ENCODE data around the gene SCN10A. TPM values are rescaled to one million over a fixed set of nuclear protein-coding genes. Genes with fewer than 3 reads are reported as not detected.
A peak's percentile ranks its signal among the peaks of the same experiment; 100 is the strongest.

Gene SCN10A
- total RNA-seq, 4 donors from 2014 or later, result not detected

- Histone ChIP-seq H3K9me3 (peaks cover 0 to under 1% (median 0%) of the 10 kb centered on the region in 4 donors), H3K27me3 (no peaks in the 10 kb centered on the region), H3K4me1 (no peaks in the 10 kb centered on the region), H3K27ac (no peak overlapping the region), H3K4me3 (no peak overlapping the region), H3K36me3 (no peaks in the 10 kb centered on the region)
- TF ChIP-seq CTCF (IDR thresholded peaks at IDR 0.05) (no peak), POLR2A (IDR thresholded peaks at IDR 0.05) (no peak)
- DNase-seq, result no peak
Measured at GRCh38 chr3:38657369-38657768, 158.6 kb downstream of the SCN10A start.

GRCh38 chr3:38655708-38656300 is 160.2 kb downstream of the SCN10A start:
- no peaks in the 10 kb centered on the region for H3K9me3 ChIP-seq
- no peaks in the 10 kb centered on the region for H3K4me1 ChIP-seq
- H3K4me3 ChIP-seq, result no peak overlapping the region
- H3K27ac ChIP-seq, result no peak overlapping the region
- no peaks in the 10 kb centered on the region for H3K36me3 ChIP-seq
- no peaks in the 10 kb centered on the region for H3K27me3 ChIP-seq
- TF ChIP-seq POLR2A (IDR thresholded peaks at IDR 0.05) (no peak), CTCF (IDR thresholded peaks at IDR 0.05) (peak in 4 of 6 experiments; percentile 5 to 40 (median 31))
- no peak for DNase-seq

- TF ChIP-seq POLR2A (IDR thresholded peaks at IDR 0.05), result no peak
- no peak for TF ChIP-seq CTCF (IDR thresholded peaks at IDR 0.05)
- H3K4me1 ChIP-seq, result peaks cover 0 to 13% (median 6%) of the 10 kb centered on the region in 4 donors
- H3K4me3 ChIP-seq, result no peak overlapping the region
- H3K36me3 ChIP-seq, result no peaks in the 10 kb centered on the region
- H3K27ac ChIP-seq, result no peak overlapping the region
- H3K27me3 ChIP-seq, result peaks cover 0 to 9% of the 10 kb centered on the region in 2 donors
- H3K9me3 ChIP-seq, result no peaks in the 10 kb centered on the region
- no peak for DNase-seq
Measured at GRCh38 chr3:38653685-38654537, 162.1 kb downstream of the SCN10A start.

GRCh38 chr3:38652934-38653333 is 163.1 kb downstream of the SCN10A start:
- Histone ChIP-seq H3K4me3 (no peak overlapping the region), H3K27ac (no peak overlapping the region), H3K4me1 (peaks cover 0 to 19% (median 6%) of the 10 kb centered on the region in 4 donors), H3K36me3 (no peaks in the 10 kb centered on the region), H3K27me3 (peaks cover 0 to 12% of the 10 kb centered on the region in 2 donors), H3K9me3 (no peaks in the 10 kb centered on the region)
- TF ChIP-seq CTCF (IDR thresholded peaks at IDR 0.05) (no peak), POLR2A (IDR thresholded peaks at IDR 0.05) (no peak)
- DNase-seq, result no peak

- Histone ChIP-seq H3K27me3 (peaks cover 0 to 12% of the 10 kb centered on the region in 2 donors), H3K4me3 (no peak overlapping the region), H3K36me3 (no peaks in the 10 kb centered on the region), H3K27ac (no peak overlapping the region), H3K4me1 (peaks cover 0 to 19% (median 6%) of the 10 kb centered on the region in 4 donors), H3K9me3 (no peaks in the 10 kb centered on the region)
- peak; percentile 21 to 82 (median 73) for DNase-seq
- peak; percentile 53 to 88 (median 84) for TF ChIP-seq CTCF (IDR thresholded peaks at IDR 0.05)
- TF ChIP-seq POLR2A (IDR thresholded peaks at IDR 0.05), result no peak
Measured at GRCh38 chr3:38651153-38651789, 164.7 kb downstream of the SCN10A start.

Data from Peyer's patch (tissue), 4 donors.